ENCODE measurements around the gene MYO19.

MYO19 gene, protein sequence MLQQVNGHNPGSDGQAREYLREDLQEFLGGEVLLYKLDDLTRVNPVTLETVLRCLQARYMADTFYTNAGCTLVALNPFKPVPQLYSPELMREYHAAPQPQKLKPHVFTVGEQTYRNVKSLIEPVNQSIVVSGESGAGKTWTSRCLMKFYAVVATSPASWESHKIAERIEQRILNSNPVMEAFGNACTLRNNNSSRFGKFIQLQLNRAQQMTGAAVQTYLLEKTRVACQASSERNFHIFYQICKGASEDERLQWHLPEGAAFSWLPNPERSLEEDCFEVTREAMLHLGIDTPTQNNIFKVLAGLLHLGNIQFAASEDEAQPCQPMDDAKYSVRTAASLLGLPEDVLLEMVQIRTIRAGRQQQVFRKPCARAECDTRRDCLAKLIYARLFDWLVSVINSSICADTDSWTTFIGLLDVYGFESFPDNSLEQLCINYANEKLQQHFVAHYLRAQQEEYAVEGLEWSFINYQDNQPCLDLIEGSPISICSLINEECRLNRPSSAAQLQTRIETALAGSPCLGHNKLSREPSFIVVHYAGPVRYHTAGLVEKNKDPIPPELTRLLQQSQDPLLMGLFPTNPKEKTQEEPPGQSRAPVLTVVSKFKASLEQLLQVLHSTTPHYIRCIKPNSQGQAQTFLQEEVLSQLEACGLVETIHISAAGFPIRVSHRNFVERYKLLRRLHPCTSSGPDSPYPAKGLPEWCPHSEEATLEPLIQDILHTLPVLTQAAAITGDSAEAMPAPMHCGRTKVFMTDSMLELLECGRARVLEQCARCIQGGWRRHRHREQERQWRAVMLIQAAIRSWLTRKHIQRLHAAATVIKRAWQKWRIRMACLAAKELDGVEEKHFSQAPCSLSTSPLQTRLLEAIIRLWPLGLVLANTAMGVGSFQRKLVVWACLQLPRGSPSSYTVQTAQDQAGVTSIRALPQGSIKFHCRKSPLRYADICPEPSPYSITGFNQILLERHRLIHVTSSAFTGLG

DNA sequence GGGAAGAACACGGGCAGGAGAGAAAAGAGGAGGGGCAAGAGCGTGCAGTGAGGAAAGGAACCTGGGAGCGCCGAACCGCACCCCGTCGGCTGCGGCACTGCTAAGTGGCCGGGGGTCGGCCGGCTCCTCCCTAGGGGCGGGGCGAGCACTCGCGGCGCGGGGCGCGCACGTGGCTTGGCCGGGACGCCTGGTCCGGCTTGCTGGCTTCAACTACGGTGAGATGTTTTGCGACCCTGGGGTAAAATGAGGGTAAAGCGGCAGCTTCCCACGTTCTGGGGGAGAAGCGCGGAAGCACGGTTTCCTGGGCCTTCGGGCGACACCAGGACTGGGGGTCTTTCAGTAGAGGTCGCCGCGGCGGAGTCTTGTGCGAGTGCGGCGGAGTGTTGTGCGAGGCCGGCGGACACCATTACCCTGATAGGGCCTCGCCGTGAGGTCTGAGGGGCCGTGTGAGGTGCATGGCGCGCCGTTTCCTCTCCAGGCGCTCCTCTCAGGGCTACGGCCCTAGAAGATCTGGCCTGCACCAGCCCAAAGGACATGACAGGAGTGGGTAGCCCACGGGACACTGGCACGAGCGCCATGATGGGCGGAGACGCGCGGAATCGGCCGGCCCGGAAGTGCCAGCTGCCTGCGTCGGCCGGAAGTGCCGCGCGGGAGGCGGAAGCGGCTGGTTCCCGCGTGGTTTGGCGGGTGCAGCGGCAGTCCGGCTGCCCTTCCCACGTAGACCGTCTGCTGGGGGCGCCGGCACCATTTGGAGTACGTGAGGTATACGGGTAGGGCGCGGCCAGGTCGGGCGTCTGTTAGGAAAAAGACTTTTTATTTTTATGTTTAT is at the start of gene MYO19, which contains the start of gene PIGW:
Gene MYO19, minus strand, starts transcription at position 29 of the 829 bp plus-strand sequence. CDS start 2,330 bp downstream, outside the sequence.
Gene PIGW, plus strand, starts transcription at position 148 of the 829 bp plus-strand sequence. CDS start 2,115 bp downstream, outside the sequence.
- peak; percentile 92 for DNase-seq

DNA sequence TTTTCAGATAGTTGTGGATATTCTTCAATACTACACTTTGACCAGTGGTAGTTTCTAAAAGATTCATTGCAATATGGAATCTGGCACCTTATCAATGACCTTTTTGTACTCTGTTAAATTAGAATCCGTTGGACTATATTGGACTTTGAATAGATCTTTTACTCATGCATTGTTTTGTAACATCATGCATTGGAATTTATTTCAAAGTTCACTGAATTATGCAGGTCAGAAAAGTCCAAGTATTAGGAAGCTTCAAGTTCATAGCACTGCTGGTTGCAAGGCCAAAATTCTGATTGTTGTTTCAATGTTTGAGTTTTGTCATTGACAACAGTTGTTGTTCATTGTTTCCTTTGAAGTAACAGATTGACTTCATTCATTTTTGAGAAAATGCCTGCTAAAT is 49.1 kb upstream of the MYO19 start:
- DNase-seq, result no peak

DNA sequence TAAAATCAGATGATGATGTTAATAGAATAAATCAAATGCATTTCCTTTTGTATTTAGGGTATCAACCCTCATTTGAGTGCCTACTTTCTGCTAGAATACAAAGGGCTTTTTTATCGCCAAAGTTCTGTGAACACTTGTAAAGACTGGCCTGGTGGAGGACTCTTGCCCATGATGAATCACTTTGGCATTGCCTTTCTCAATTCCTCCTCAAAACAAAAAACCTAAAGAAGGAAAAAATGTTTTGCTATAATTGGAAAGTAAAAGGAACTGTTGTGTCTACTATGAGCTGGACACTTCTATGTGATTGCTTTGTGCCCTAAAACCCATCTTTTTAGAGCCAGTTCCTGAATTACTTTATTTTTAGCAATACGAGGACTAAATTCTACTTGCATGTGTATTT is 44.0 kb upstream of the MYO19 start:
- DNase-seq, result no peak

DNA sequence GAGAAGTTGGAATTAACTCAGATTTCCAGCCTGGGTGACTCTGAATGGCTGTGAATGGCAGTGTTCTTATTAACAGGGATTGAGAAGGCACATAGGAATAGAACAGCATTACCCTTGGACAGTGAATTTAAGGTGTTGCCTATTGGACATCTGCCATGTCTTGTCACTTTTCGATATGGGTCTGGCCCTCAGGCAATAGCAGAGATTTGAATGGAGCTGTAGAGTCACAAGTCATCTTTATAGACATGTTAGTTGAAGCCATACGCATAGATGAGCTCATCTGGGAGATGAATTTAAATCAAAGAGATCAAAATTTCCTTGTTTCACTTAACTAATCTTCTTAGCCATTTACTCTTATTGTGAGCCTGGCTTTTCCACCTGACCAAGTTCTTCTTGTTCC is 42.1 kb upstream of the MYO19 start:
- DNase-seq, result no peak

DNA sequence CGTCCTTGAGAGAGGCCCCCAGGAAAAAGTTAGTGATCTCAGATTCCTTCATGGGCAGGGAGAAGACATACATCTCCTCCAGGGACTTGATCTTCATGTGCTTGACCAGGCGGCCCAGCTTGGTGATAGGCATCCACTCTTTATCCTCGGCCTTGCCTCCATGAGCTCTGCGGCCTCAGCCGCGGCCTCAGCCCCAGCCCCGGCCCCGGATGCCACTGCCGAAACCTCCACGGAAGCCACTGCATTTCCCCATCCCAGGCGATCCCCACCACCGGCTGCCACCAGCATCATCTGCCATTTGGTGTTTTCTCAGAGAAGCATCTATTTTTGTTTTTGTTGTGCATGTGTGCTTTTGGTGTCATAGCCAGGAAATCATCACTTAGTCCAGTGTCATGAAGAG is 40.4 kb upstream of the MYO19 start:
- no peak for DNase-seq

DNA sequence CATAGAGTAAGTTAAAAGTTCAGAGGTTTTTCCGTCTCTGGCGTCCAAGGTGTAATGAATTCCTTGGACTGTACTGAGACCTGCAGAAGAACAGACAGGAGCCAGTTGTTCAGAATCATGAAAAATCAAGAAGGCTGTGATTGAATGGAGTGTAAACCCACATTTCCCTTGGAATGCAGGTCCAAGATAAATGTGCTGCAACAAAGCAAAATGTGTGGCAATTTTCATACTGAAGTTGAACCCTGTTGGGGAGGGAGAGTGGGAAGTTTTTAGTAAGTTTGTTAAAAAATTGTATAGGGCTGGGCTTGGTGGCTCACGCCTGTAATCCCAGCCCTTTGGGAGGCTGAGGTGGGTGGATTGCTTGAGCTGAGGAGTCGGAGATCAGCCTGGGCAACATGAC is 31.4 kb upstream of the MYO19 start:
- DNase-seq, result no peak

DNA sequence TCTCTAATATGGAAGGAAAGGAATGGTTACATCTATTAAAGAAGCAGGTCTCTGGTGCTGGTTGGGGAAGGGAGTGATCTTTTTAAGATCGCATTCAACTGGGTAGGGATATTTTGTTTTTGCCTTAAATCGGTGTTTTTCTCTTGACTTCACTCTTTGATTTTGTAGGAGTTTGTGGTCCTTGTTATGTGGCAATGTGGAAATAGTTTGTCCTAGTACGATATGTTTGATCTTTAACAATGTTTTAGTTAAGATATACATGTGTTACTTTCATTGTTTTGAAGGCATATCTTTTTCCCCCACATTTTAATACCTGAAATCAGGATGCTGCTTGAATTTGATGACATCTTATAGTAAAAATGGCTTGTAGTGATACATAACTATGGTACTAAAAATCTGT is 18.8 kb upstream of the MYO19 start:
- no peak for DNase-seq

DNA sequence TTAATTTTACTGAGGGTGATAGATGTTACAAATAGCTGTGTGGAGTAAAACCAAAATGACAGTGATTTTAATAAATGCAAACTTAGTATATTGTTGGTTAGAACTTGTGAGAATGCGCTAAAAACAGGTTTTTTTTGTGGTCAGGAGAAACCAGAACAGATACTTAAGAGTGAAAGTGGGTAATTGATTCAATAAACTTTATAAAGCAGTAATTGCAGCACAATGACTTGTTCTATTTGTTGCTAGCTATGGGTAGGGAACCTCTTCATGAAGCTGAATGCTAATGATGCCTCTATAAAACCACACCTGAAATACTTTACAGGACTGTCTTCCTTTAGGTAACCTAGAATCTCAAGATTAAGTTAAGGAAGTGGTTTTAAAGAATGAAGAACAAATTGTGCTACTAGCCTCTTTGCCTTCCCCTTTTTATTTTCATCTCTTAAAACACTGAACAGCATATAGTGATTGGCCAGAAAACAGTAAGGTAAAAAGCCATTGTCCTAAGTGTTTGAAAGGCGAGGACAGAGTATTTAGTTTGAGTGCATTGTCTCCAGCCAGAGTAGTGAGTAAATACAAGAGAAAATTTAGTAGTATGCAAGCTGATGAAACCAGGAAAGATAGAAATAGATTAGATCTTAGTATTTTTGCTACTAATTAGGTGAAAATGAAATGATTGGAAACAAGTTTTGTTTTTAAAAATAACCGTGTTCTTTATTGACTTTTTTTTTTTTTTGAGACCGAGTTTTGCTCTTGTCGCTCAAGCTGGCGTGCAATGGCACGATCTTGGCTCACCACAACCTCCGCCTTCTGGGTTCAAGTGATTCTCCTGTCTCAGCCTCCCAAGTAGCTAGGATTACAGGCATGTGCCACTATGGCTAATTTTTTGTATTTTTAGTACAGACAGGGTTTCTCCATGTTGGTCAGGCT is 16.1 kb upstream of the MYO19 start:
- DNase-seq, result no peak

DNA sequence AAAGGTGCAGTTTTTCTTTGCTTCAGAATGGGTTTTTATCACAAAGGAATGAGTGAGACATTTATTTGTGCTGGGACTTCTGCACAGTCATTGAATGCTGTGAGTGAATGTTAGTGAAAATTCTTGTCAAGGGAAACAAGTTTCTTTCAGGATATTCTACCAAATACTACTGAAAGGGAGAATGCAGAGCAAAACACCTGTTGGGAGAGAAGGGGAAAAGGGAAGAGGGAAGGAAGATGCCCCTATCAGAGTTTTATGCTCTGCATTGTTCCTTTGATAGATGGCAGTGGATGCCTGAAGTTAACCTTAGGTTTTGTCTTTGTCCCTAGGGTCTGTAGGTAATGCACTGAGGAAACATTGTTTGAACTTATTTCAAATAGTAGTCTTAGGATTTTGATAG is 13.1 kb upstream of the MYO19 start:
- DNase-seq, result no peak

DNA sequence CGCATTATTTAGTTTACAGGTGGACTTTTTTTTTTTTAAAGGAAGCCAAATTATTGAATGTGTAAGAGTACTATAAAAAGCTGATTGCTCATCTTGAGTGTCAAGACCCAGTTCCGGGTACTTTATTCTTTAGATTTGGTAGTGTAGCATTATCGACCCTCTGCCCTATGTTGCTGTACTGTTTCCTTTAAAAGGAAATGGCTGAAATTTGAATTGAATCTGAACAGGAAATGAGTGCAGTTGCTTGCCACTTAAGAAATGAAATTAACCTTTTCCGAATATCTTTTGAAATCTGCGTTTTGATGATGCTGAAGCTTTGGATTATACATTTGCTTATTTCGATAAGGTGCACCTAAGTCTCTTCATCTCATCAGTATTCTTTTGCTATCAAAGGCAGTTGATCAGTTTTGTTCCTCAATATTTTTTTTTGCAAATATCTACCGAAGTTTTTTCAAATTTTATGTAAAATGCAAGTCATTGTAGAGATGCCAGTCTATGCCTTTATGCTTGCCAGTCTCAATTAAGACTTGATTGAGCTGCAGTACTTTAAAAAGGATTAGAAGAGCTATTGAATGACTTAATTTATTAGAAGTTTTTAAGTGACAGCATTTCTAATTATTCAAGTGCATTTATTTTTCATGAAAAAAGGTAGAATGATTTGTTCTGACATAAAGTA is 11.9 kb upstream of the MYO19 start:
- peak; percentile 18 for DNase-seq

DNA sequence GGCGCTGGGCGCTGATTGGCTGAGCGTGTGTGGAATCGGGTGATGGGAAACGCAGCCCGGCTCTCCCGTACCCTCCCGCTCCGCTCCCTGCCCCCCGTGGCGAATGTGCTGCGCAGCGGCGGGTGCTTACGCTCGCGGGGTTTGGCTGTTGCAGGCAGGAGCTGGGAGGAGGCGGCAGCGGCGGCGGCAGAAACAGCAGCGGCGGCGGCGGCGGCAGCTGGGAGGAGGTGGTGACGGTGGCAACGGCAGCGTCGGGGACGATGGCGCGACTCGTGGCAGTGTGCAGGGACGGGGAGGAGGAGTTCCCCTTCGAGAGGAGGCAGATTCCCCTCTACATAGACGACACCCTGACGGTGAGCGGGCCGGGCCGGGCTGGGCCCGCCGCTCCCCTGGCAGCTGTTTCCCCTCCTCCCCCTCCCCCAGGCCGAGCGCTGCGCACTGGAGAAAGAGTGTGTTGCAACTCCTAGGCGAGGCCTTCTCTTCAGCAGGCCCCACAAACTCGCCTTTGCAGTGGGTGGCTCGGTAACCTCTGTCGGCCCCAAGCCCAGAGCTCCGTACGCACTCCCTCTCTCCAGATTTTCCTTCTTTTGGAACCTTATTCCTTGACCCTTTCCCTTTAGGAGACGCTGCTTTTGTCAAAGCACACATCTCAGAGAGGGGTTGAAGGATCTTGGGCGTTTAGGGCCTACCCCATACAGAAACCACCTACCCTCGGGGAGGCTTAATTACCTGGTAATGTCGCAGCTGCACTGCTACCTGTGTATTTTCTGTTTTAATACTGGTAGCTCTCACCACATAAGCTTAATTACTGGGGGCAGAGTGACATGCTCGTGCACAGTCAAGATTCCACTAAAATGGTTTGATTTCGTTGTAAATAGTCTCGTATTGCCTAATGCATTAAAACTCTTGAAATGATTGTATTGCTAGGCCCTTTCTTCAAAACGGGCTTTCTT is 11.1 kb upstream of the MYO19 start:
- peak; percentile 98 for DNase-seq

DNA sequence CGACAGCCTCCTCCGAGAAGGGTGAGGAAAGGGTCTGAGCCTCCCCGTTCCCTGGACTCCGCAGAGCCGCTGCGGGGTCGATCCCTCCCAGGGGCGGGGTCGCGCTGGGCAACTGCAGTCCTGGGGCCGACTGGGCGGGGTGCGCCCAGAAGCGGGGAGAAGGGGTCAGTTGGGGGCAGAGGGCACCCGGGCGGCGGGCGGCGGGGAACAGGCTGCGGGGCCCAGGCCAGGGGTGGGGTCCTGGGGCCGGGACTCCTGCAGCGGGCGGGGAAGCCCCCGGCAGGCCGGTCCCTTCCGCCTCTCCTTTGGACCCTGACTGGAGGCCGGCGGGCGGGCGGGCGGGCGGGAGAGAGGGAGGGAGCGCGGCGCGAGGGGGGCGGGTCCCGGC is 10.4 kb upstream of the MYO19 start:
- DNase-seq, result no peak

DNA sequence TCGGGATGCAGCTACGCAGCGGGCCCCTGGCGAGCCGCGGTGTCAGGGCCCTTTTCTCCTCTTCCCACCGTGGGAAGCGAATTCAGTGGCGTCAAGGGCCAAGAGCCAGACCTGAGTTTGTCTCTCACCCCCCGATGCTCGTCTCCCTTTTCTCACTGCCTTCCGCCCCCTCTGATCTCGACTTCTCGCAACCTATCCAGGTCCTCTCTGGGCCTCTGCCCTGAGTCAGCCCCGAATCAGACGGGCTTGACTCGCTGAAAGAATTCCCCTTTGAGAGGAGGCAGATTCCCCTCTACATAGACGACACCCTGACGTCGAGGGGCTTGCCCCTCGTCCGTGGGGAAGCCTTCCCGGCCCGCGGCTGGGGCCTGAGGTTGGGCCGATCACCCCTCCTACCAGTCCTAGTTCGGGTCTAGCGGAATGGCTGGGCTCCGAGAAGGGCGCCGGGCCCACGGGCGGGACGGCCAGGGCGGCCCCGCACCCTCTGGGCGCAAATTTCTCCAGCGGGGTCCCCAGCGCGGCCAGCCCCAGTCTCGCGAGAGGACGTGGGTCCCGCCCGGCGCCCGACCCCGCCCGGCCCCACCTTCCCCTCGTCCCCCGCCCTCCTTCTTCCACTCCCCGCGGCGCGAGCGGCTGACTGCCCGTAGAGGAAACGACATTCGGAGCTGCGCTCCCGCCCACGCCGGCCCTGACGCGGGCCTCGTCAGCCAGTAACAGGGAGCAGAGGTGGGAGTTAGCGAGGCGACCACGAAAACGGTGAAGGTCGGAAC is 9.8 kb upstream of the MYO19 start, which contains the start of gene GGNBP2:
Gene GGNBP2, plus strand, starts transcription at position 613 of the 770 bp plus-strand sequence. CDS start 806 bp downstream, outside the sequence.
- DNase-seq, result peak; percentile 94

DNA sequence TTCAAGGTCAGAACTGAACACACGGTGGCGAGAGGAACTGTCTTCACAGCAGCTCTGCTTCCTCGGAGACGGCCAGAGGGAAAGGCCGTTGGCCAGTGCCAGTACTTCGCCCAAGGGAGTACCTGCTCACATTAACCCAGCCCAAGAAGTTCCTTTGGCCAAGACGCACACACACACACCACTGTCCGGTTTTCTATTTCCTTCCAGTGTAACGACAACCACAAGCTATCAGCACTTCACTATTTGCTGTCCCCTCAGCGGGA is 9.3 kb upstream of the MYO19 start:
- DNase-seq, result peak; percentile 57

DNA sequence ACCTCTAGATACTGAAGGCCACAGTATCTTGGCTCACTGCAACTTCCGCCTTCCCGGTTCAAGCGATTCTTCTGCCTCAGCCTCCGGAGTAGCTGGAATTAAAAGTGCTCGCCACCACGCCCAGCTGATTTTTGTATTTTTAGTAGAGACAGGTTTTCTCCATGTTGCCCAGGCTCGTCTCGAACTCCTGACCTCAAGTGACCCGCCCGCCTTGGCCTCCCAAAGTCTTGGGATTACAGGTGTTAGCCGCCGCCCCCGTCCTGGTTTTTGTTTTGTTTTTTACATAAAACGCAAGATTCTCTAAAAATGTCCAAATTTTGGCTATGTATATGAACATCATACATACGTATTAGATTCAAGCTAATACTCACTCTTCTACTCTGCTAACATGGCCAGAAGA is 8.1 kb upstream of the MYO19 start:
- no peak for DNase-seq

DNA sequence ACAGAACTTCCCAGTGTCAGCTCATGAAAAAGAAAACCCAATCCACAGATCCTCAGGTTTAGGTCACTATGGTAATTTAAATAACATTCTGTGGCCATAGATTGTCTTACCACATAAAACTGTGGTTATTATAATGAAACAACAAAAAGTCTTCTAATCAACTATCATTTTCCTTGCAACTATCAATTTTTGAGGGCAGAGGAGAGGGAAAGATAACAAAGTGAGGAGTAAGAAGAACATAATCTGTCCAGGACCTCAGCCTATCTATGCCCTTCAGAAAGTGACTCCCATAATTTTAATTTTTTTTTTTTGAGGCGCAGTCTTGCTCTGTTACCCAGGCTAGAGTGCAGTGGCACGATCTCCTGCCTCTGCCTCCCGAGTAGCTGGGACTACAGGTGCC is 6.0 kb upstream of the MYO19 start:
- no peak for DNase-seq

DNA sequence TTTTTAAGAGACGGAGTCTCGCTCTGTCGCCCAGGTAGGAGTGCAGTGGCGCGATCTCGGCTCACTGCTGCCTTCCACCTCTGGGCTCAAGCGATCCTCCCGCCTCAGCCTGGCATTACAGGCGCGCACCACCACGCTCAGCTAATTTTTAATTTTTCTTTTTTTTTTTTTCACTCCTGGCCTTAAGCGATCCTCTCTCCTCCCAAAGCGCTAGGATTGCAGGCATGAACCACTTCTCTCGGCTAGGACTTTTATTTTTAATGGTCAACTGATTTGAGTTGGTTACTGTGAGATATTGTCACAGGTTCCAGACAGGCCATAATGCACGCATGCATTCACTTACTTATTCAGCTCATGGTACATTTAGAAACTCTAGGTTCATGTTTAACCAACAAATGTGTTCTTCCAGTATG is 1.0 kb upstream of the MYO19 start:
- DNase-seq, result no peak

DNA sequence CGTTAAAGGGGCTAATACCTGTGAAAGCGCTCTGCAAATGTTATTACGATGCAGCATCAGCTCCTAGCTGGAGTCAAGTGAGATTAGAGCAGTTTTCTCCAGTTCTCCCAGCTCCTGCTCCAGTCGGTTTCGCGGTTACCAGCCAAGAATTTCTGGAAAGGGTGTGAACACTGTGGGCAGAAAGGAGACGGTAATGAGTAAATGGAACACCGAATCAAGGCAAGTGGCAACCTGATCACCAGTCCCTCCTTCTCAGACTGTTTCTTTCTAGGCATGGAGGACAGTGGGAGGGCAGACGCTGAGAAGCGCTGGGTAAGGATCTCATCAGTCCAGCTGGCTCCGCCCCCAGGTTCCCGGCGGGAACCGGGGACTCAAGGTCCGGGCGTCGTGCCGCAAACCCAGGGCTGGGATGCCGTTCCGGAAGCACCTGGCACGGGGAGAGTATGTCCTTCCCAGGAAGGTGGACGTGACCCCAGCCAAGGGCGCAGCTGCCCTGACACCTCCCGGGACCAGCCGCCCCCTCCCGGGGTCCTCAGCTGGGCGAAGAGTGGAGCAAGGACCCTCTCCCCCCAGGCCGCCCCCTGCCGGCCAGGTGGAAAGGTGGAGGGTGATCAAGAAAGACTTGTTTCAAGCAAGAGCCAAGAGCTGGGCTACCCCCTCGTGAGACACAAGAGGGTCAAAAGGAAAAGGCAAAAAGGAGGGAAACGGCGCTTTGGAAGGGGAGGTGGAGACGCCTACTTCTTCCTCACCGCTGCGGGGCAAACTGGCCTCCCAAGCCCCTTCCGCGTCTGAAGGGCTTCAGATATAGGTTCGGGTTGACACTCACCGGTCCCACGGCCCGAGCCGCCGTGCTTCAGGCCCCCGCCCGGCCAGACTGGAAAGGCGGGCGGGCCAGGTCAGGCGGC is 481 bp downstream of the MYO19 start:
- DNase-seq, result peak; percentile 37
